ENCODE results near the gene TXNDC17.
"Not testable (repeated sequence)": the region's sequence is repeated elsewhere in the genome, so short reads cannot be mapped to it uniquely, and the experiment has no call there.

The TXNDC17 gene

DNA sequence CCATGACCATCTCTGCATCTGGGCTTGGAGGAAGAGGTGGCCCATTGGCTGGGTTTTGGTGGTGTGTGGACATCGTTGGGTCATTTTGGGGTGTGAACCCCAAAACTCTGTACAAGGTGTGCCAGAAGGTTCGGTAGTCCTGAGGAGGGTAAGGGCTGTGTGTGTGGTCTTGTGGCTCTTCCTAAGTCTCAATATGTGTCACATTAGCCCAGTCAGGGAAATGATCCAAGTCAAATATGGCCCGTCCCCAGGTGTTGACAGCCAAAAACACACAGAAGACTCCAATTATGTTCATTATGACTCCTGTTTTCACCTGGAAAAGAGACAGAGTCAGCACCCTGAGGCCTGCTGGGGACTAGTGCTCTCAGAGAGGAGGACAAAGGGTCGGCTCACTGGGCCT is 45.2 kb downstream of the TXNDC17 start:
- no peak for DNase-seq

DNA sequence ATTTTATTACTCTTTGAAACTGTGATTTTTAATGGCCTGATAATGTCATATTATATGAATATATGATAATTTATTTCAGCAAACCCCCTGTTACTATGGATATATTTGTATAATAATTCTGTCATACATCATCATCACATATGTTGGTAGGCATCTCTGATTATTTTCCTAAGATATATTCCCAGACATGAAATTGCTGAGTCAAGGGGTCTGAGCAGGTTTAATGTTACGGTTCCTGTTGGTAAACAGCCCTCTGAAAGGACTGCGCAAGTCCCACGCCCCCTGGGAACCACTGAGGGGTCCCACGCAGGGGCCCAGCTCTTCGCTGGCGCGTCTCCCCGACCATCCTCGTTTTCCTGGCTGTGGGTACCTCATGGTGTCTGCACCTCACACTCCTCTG is 48.1 kb downstream of the TXNDC17 start:
- no peak for DNase-seq

DNA sequence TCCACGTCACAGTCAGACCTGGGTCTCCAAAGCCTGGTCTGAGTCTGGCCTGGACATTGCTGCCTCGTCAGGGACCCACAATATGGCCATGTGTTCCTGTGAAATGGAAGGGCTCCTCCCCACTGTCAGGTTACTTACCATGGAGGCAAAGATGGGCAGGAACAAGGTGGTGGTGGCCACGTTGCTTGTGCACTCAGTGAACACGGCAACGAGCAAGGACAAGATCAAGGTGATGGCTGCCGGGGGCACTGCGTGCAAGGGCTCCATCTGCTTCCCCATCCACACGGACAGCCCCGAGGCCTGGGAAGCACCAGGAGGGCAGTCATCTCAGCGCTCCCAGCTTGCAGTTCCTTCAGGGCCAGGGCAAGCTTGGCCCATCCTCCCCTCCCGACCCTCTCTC is 49.8 kb downstream of the TXNDC17 start:
- no peak for DNase-seq

- no peak for DNase-seq
Observed at GRCh38 chr17:6691546-6691945, 50.7 kb downstream of the TXNDC17 start.

DNA sequence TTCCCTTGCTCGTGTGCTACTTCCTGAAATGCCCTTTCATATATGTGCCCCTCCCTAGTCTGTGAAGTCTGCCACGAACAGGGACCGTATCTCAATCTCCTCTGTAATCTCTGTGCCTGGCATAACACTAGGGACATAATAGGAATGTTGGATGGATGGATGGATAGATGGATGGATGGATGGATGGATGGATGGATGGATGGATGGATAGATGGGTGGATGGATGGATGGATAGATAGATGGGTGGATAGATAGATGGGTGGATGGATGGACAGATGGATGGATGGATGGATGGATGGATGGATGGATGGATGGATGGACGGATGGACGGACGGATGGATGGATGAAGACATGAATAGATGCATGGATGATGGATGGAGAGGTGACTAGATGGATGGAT is 51.1 kb downstream of the TXNDC17 start:
- DNase-seq: not testable (repeated sequence)
